NCI-H187 treated with DMSO at 0.1 percent for 48 hours (cell line): Measurements from ENCODE around the gene SHTN1.

ENCODE experiments used
- DNase-seq: peaks from one replicate; lab custom pipeline; 2025; lab: John Stamatoyannopoulos, UW

SHTN1 gene

DNA sequence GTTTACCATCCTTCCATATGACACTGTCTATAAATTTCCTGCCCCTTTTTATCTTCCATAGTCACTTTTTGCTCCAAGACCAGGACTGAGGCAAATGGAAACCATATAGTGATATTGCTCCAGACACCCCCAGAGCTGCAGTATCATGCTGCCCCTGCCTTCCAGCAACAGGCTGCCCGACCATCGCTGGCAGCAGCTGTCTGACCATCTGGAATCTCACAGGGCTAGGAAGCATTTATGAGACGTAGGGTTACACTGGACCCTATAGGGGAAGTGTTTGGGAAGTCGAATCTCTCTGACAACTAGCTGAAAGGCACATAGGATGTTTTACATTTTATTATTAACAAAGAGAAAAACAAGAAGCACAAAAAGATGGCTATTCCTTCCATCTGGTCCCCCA lies 136.3 kb downstream of the SHTN1 start:
- DNase-seq = no peak

DNA sequence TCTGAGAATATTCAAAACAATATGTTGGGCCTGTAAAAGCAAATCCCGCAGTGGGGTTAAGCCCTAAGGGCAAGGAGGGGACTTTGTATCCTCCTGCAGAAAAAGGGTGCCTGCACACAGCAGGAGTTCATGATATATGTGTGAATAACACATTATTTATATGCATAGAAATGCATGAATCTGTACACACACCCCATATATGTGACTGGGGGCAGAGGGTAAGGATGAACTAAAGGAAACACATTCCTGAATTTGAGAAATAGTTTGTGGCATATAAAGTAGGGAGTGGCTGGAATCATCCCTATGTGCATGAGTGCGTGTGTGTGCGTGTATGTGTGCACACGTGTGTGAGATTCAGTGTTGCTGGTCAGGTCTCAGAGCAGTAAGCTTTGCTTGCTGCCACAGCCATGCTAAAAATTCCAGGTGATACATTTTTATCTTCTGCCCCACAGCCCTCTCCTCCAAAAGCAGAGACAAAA lies 136.8 kb downstream of the SHTN1 start:
- DNase-seq = no peak

DNA sequence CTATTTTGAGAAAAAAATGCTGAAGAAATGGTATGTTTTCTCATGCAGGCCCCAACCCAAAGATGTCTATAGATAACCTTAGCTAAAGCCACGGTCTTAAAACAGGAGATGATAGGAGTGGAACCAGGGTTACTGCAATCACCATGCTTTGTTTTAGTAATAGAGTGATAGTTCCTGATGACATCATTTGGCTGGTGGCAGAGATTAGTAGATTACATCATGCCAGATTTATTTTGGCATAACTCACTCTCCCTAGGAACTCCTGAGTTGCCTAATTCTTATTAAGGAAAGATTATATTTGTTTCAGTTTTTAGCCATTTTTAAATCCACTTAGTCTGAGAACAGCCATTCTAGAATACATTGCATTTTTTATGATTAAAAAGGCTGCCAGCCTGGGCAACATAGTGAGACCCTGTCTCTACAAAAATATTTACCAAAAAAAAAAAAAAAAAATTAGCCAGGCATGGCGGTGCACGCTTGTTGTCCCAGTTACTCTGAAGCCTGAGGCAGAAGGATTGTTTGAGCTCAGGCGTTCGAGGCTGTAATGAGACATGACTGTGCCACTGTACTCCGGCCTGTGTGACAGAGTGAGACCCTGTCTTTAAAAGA lies 137.9 kb downstream of the SHTN1 start:
- no peak for DNase-seq

DNA sequence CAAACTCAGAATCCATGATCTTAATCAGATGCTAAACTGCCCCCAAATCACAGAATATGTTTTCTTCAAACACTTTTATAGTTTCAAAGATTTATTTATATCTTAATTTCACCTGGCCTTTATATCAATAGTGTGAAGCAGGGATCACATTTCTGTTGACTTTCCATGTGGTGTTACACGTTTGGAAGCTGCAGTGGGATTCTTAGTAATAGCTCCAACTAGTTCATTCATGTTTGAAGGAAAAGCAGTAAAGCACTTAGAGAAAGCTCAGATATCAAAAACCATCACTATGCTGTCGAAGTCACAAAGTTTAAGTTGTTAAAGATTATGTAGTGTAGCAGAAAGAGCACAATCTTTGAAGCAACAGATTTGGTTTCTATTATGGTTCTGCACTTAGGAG lies 138.9 kb downstream of the SHTN1 start:
- no peak for DNase-seq

DNA sequence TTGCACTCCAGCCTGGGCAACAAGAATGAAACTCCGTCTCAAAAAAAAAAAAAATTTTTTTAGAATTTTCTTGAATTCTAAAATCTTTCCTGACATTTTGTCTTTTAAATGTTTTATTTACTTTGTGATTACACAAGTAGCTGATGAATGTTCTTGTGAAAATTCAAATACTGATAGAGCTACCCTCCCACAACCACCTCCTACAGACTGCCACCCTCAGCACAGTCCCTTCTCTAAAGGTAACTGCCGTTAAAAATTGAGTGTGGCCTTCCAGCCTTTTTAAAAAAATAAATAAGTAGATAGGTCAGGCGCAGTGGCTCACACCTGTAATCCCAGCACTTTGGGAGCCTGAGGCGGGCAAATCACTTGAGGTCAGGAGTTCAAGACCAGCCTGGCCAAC lies 140.6 kb downstream of the SHTN1 start:
- no peak for DNase-seq

DNA sequence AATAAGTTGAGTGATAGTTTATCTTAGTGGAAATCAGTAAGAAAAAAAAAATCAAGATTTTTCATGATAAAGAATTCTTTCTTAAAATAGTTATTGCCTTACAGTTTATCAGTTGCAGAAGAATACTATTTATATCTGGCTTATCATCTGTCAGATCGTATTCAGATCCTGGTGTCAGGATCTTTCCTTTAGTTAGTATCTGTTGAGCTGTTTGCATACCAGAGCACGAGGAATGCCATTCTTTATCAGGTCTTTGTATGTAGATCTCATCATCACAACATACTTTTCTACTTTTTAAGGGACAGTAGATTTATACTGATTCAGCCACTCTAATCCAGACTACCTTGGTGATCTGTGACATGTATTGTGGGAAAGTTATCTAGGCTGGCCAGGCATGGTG lies 143.2 kb downstream of the SHTN1 start:
- no peak for DNase-seq

DNA sequence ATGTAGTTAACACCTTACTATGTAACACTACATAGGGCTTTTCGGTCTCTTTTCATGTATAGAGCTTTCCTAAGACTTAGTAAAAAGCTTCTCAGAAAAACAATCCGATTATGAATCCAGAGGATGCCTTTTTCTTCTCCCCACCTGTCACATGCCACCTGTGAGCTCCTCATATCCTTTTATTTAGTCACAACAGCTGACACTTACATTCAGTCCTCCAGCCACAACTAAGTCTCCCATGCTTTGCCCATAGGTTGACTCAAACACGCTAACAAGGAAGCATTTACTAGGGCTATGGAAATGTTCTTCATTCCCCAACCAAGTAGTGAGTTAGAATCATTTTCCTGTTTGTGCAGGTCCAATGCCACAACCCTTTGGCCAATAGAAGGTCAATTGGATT lies 147.8 kb downstream of the SHTN1 start:
- no peak for DNase-seq

DNA sequence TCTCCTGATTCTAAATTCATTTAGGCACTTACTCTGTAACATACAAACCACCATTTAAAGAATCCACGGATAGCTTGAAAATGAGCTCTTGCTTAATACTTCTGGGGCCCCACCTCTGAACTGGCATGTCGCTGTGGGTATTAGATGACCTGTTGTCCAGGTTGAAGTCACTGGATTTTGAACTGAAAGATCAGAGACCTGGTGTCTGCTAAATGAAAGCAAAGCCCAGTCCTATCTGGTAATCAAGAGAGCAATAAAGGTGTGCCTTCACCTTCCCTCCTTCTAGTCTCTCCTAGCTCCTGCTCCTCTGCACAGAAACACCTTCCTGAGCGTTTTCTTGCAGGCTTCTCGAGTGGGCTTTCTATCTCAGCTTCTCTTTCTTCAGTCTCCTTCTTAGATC lies 151.3 kb downstream of the SHTN1 start:
- DNase-seq = no peak

DNA sequence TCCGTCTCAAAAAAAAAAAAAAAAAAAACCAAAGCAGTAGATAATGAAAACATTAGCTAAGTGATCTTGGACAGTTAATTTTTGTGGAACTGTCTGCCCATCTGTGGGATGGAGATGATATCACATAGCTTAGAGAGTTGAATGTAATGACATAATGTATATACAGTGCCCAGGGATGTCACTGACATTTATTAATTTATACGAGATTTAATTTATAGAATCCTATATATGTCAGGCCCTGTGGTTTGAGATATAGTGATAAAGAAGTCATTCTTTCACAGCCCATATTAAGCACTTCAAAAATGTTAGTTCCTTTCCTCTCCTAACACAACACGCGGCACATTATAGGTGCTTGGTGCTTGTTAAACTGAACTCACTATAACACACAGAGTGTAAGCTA lies 151.7 kb downstream of the SHTN1 start:
- DNase-seq = no peak

DNA sequence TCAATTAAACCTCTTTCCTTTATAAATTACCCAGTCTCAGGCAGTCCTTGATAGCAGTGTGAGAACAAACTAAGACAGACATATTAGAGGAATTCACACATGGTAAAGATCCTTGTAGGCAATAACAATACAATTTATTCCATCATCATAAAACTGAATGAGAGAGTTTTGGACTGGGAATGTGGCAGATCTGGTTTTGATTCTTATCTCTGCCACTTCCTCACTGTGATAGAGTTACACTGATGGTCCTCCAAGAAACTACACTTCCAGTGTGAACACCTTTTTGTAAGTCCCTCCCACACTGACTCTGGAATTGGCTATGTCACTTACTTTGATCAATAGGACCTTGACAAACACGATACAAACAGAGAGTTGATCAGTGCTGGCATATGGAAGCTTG lies 152.7 kb downstream of the SHTN1 start:
- no peak for DNase-seq

DNA sequence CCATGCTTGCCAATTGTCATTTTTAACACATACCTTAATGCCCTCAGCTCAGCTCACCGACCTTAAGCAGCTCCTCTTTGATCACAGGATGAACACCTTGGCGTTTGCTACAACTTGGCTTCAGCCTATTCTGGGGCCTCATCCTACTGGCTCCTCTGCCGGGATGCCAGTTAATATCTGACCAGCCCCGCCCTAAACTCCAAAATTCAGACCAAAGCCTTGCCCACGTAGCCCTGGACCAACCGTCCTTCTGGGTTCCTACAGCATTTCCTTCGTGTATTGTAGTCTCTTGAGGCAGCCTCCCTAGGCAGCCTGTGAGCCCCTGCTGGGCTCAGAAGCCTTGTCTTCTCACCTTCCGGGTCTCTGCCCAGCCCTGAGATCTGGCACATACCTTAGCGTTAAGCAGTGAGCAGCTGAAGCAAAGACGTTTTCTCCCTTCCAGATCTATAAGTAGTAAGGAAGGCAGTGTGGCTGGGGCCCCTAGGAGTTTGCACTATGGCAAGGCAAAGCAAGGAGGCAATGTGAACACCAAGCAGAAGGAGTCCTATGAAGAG lies 154.9 kb downstream of the SHTN1 start:
- no peak for DNase-seq

DNA sequence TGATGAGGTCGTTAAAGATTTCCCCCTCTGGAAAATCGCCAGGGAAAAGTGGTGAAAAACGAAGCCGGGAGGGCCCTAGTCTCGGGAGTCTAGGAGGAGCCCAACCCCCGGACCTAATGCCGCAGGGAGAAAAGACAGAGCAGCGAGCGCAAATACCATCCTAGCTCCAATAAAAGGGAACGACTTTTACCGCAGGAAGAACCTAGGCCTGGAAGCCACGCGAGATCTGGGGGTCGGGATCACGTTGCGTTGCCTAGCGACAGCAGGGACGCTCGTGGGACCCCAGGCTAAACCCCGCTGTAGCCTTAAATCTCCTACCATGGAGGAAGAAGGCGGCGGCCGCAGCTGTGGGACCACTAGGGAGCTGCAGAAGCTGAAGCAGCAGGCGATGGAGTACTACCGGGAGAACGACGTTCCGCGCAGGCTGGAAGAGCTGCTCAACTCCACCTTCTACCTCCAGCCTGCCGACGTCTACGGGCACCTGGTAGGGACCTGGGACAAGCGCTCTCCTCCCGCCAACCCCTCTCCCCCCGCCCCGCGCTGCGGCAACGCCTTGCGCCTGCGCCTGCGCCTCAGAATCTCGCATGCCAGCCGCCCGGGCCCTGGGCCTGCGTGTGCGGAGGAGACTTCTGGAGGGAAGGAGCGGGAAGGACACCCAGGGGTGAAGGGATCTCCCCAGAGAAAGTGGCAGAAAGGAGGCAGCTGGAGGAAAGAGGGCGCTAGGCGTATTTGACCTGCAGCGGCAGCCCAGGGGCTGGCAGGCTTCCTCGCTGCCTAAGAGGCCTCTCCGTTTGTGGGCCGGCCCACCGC lies 155.5 kb downstream of the SHTN1 start, which contains the start of gene ENO4:
Gene ENO4 (plus strand): TSS at position 252 of the 810 bp plus-strand sequence. CDS start 68 bp downstream, at position 320.
- DNase-seq = peak; percentile 61

DNA sequence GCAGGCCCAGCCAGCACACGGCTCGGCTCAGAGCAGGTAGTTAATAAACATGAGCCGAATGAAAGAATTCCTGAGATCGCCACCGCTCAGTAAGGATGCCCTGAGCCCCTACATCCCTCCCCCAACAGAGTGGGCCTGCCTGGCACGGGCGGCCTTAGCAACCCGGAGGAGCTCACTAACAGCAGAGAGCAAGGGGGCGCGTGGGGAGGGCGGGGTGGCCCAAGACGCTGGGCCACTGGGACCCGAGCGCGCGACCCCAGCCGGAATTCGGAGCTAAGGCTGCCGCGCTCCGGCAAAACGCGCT lies 156.1 kb downstream of the SHTN1 start:
- DNase-seq = no peak

DNA sequence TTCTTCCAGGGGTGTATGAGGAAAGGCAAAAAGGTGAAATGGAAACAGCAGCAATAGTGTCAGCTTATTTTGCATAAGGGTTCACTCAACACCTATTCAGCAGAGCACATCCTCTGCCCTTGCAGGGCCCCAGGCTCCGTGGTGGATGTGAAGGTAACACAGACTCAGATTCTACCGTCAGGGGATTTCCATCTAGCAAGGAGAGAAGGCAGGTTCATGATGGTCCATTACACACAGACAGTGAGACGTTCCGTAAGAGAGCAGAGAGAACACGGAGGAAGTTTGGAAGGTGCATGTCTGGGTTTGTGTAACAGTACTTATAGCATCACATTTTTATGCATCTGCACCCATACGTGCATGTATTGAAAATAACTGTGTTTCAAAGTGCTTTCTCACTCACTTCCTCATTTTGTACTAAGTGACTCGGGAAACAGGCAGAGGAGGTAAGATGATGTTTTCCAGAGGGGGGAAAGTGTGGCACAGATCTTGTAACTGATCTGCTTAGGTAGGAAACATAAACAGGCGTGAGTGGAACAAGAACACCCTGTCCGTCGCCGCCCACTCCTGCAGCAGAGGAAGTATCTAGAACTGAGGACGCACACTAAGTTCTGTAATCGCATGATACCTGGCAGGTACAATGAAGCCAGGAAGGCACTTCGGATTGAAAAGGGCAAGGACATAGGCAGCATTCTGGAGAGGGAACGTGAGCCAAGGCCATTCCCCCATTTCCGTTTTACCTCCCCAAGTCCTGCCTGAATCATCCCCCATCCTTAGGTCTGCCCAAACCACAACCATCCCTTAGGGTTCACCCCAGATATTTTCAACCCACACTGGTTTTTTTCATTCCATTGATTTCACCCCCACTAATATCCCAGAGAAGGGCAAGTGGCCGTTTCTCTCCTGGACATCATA lies 156.7 kb downstream of the SHTN1 start:
- no peak for DNase-seq

DNA sequence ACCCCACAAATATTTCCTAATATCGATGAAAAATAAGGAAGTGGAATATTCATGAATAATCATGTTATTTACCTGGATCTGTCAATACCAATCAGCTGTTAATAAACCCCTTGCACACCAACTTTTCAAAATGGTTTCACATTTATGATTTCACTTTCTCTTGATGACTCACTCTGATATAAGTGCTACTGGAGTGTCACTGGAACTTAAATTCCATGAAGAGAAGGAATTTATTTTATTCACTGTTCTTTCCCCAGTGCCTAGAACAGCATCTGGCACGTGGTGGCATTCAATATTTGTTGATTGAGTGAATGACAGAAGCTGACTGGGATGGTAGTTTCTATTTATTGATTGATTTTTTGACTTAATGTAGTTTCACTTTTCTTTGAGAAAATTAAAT lies 159.2 kb downstream of the SHTN1 start:
- DNase-seq = no peak

DNA sequence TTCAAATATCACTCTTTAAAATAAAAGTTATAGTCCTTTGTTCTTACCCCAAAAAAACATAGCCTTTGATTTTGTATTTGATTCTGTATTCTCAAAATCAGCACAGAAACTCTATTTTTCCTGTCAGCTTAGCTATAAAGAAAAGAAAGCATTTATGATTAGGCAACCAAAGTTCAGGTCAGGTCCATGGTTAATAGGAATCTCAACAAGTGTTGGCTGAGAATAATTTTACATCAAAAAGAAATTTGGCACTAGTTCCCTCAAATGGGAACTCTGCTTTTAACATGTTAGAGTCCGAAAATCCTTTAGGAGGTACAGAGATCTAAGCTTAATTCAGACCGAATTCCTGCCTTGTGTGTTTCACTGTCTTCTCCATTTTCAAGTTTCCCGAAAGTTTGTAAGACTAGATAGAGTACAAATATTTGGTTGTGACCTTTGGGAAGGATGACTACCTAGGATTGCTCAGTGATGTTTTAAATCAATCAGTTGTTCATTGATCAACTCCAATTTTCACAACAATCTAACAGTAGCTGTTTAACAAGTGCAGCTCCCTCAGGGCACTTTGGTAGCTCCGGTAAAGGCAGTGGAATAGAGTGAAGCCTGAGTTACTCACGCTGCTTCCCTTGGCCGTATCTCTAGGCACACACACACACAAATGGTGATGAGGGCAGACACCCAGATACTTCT lies 164.5 kb downstream of the SHTN1 start:
- DNase-seq = no peak

DNA sequence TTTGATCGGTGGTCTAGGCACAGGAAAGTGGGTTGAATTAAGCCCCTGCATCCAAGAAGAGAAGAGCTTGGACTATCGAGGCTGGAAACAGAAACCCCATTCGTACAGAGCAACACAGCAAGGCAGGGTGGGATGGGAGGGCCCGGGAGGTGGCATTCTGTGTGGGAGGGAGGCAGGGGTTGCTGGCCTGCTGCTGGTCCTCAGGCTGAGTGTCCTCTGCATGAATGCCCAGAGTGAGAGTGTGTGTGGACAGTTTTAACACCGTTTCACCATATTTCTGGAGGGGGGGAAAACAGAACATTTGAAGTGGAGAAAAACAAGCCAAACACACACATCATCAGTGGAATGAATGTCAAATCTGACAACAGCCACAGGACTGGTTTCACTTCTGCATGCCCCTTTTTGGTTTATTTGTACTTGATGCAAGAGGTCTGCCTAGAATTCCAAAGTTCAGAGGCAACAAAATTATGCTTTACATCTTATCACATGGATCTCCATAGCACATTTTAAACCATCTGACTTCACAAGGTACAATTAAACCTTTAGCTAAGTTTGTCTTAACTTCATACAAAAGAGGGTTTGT lies 166.8 kb downstream of the SHTN1 start:
- DNase-seq = no peak

DNA sequence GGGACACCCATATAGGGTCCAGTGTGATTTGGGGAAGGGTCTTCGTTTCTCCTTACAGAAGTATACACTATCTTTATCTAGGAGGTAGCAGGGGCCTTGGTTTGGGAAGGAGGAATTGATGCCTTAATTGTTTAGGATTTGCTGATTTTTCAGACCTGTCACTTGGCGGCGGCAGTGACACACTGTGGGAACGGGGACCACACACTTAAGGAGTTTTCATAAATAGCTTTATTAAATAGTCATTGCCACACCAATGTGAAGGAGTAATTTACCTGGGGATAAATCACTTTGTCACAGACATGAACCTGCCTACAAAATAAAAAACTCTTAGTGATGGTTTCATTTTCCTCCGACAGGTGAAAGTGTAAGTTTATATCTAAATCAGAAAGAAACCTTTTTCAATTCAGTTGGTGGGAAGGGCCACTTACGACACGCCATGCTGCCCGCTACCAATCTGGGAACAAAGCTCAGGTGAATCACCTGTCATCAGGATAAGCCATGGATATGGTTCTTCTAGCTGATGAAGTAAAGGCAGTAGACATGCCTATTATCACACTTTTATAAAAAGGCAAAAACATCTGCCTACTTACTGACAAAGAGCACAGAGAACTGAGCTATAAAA lies 168.0 kb downstream of the SHTN1 start:
- peak; percentile 26 for DNase-seq

DNA sequence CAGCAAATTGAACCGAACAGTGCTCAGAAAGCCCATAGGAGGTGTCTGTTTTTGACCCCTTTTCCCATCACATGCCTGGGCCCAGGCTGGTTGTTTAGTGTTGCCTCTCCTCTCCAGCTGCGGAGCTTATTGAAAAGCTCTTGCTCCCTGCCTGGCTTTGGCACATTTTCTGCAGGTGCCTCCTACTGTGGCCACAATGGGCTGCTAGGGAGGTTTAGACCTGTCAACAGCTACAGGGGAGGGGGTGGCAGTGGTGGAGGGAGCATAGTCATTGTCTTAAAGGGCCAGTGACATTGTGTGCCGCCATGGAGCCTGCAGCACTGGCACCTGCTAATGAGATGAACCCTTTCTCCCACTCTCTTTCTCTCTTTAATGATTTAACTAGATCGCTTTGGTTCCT lies 168.9 kb downstream of the SHTN1 start:
- DNase-seq = peak; percentile 54

DNA sequence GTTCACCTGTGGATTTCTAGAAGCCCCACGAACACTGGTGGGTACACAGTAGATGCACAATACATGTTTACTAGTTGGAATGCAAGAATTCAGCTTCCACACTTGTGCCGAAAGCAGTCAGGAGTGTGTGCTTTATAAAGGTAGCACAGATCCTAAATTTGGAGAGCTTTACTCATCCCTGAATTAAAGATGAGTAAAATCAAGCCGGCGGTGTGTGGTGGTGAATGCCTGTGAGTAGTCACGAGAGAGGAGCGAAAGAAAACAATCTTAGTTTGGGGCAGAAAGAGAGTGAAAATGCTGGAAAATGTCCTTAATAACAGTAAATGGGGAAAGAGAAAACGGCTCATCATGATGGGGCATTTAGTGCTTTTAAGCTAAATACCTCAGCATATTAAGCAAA lies 169.3 kb downstream of the SHTN1 start:
- no peak for DNase-seq
